Heart left ventricle (tissue), 13 donors: ENCODE measurements around the gene WDR47.

Source experiments
- CTCF ChIP-seq, 12 donors: fragments of 200-600 bp; sonication (generic) in 4 of 12; IDR thresholded peaks; one replicate each; pipeline versions ENCODE4 v1.5.0 to v1.8.0; 2018 to 2022; ENCODE audit warnings: antibody characterized with exemption in 12 of 12, mild to moderate bottlenecking in 5 of 12
- POLR2A ChIP-seq, 2 donors: fragments of 450-650 bp; IDR thresholded peaks; one replicate each; pipeline ENCODE4 v1.6.1; 2017; ENCODE audit warnings: antibody characterized with exemption in 2 of 2, mild to moderate bottlenecking in 2 of 2, moderate library complexity in 2 of 2
- donor health status: ischemic (EF 13 %, LVEDD 7.1; RV severe dilation, severe dysfunction).
- donor health status: DM: no; HTN: yes; CAD: no.
- donor health status: DM: no; HTN: no; CAD: no.
- donor health status: ischemic (EF 25% LVEDD 6.9; RV normal size, moderate dysfunction).
- donor health status: ischemic (EF 25% LVEDD 5.7; RV mildly dilated, moderate dysfunction).
- donor health status: ischemic (EF 35%, LVEDD 5.7; RV mildly dilated, moderate dysfunction).
- donor health status: nonischemic (EF 11% LVEDD 7.7; RV severe dilation, severe dysfunction).
- donor health status: DM: yes; HTN: yes; CAD: no.
- donor health status: PGD.
- donor health status: ischemic (EF 29% LVEDD 5.4; RV normal size, mild dysfunction).
- donor health status: nonischemic (EF 23%, LVEDD 6.1; RV moderate dilation, normal function).

GRCh38 chr1:109080441-109081082 is 38.7 kb upstream of the WDR47 start:
- TF ChIP-seq CTCF (IDR thresholded peaks at IDR 0.05) (no peak), POLR2A (IDR thresholded peaks at IDR 0.05) (no peak)
